Gastrocnemius medialis (tissue), 4 donors: ENCODE results near the gene GSX2.

Source experiments
- POLR2A ChIP-seq, 2 donors: fragments of 450-650 bp; IDR thresholded peaks; one replicate each; pipeline ENCODE4 v1.6.1; 2017; ENCODE audit warnings: antibody characterized with exemption in 2 of 2, mild to moderate bottlenecking in 2 of 2, moderate library complexity in 2 of 2
- TF ChIP-seq, protein P1 (sequence below), 5 experiments: fragments of 450-650 bp in 3 of 5; fragments of 200-600 bp in 2 of 5; sonication (generic) in 2 of 5; IDR thresholded peaks in 4 of 5; conservative IDR thresholded peaks in 1 of 5; 1 replicate in 4 of 5; 2 replicates in 1 of 5; pipeline ENCODE4 v1.5.1; 2016 to 2019; ENCODE audit warnings: antibody characterized with exemption in 5 of 5, mild to moderate bottlenecking in 3 of 5, moderate library complexity in 3 of 5

DNA sequence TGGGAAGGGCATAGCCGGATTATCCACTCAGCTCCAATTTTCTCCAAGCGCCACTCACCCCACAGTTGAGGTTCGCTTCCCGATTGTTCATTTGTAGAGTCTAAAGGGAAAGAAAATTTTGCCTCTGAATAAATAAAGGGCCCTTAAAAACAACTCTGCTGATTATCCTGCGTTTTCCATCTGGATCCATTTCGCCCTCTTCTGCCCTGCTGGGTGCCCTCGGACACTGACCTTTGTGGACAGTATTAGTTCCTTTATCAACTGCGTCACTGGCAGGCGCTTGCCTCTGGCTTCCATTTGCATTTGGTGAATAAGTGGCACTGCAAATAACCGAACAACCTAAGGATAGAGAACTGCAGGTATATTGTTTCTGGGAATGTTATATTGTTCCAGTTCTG, 10.1 kb downstream of the GSX2 start:
- TF ChIP-seq, protein P1, sequence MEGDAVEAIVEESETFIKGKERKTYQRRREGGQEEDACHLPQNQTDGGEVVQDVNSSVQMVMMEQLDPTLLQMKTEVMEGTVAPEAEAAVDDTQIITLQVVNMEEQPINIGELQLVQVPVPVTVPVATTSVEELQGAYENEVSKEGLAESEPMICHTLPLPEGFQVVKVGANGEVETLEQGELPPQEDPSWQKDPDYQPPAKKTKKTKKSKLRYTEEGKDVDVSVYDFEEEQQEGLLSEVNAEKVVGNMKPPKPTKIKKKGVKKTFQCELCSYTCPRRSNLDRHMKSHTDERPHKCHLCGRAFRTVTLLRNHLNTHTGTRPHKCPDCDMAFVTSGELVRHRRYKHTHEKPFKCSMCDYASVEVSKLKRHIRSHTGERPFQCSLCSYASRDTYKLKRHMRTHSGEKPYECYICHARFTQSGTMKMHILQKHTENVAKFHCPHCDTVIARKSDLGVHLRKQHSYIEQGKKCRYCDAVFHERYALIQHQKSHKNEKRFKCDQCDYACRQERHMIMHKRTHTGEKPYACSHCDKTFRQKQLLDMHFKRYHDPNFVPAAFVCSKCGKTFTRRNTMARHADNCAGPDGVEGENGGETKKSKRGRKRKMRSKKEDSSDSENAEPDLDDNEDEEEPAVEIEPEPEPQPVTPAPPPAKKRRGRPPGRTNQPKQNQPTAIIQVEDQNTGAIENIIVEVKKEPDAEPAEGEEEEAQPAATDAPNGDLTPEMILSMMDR (IDR thresholded peaks at IDR 0.05 in 4 of 5, conservative IDR thresholded peaks at IDR 0.05 in 1 of 5) = no peak
- TF ChIP-seq POLR2A (IDR thresholded peaks at IDR 0.05) = no peak
